ENCODE measurements around the gene ARHGAP15. TPM values are rescaled to one million over a fixed set of nuclear protein-coding genes. Genes with fewer than 3 reads are reported as not detected.

The ARHGAP15 gene
- polyA plus RNA-seq, 3 donors: 0.54 to 8.7 (median 5.6) TPM

- no peak overlapping the region for H3K27ac ChIP-seq (ENCODE audit: low read depth, low read length)
- WGBS, 3 donors: 41 to 73% (median 44%) methylated on average over 1 of the region's 1 CpG
These were observed 11.8 kb downstream of the ARHGAP15 start for GRCh38 chr2:143140864-143141661.

GRCh38 chr2:143142598-143142997 lies 13.4 kb downstream of the ARHGAP15 start:
- WGBS, 3 donors: 52 to 67% (median 63%) methylated on average over 2 of the region's 2 CpGs

GRCh38 chr2:143144813-143145455 lies 15.7 kb downstream of the ARHGAP15 start:
- 86 to 98% (median 90%) methylated on average over 3 of the region's 3 CpGs for WGBS, 3 donors
- no peak overlapping the region for H3K27ac ChIP-seq (ENCODE audit: low read depth, low read length)

More at GRCh38 chr2:143142598-143142997, 13.4 kb downstream of the ARHGAP15 start:
- H3K27ac ChIP-seq (ENCODE audit: low read depth, low read length): no peak overlapping the region

GRCh38 chr2:143146366-143146765 lies 17.1 kb downstream of the ARHGAP15 start:
- 62 to 86% (median 83%) methylated on average over 1 of the region's 1 CpG for WGBS, 3 donors

GRCh38 chr2:143146815-143147530 lies 17.8 kb downstream of the ARHGAP15 start:
- 65 to 77% (median 68%) methylated on average over 7 of the region's 7 CpGs for WGBS, 3 donors
- H3K27ac ChIP-seq (ENCODE audit: low read depth, low read length): no peak overlapping the region

More at GRCh38 chr2:143146366-143146765, 17.1 kb downstream of the ARHGAP15 start:
- no peak overlapping the region for H3K27ac ChIP-seq (ENCODE audit: low read depth, low read length)

GRCh38 chr2:143148011-143148410 lies 18.8 kb downstream of the ARHGAP15 start:
- no peak overlapping the region for H3K27ac ChIP-seq (ENCODE audit: low read depth, low read length)

GRCh38 chr2:143148757-143149156 lies 19.5 kb downstream of the ARHGAP15 start:
- no peak overlapping the region for H3K27ac ChIP-seq (ENCODE audit: low read depth, low read length)
- WGBS, 3 donors: 67 to 74% (median 74%) methylated on average over 5 of the region's 5 CpGs

GRCh38 chr2:143150287-143150686 lies 21.1 kb downstream of the ARHGAP15 start:
- no peak overlapping the region for H3K27ac ChIP-seq (ENCODE audit: low read depth, low read length)
- WGBS, 3 donors: 43 to 65% (median 54%) methylated on average over 4 of the region's 4 CpGs

- WGBS, 3 donors: 91 to 100% (median 97%) methylated on average over 1 of the region's 1 CpG
- no peak overlapping the region for H3K27ac ChIP-seq (ENCODE audit: low read depth, low read length)
These were observed 22.0 kb downstream of the ARHGAP15 start for GRCh38 chr2:143151111-143151752.

- no peak overlapping the region for H3K27ac ChIP-seq (ENCODE audit: low read depth, low read length)
- 67 to 82% (median 76%) methylated on average over 2 of the region's 2 CpGs for WGBS, 3 donors
These were observed 23.0 kb downstream of the ARHGAP15 start for GRCh38 chr2:143152219-143152618.

- H3K27ac ChIP-seq (ENCODE audit: low read depth, low read length): no peak overlapping the region
- 61 to 66% (median 62%) methylated on average over 3 of the region's 3 CpGs for WGBS, 3 donors
These were observed 23.4 kb downstream of the ARHGAP15 start for GRCh38 chr2:143152637-143153036.

GRCh38 chr2:143155661-143156060 lies 26.4 kb downstream of the ARHGAP15 start:
- H3K27ac ChIP-seq (ENCODE audit: low read depth, low read length): no peak overlapping the region

GRCh38 chr2:143157001-143157400 lies 27.8 kb downstream of the ARHGAP15 start:
- H3K27ac ChIP-seq (ENCODE audit: low read depth, low read length): no peak overlapping the region
- 89 to 91% (median 90%) methylated on average over 1 of the region's 1 CpG for WGBS, 3 donors

- WGBS, 3 donors: 66 to 80% (median 67%) methylated on average over 3 of the region's 3 CpGs
- H3K27ac ChIP-seq (ENCODE audit: low read depth, low read length): no peak overlapping the region
These were observed 28.2 kb downstream of the ARHGAP15 start for GRCh38 chr2:143157418-143157817.

GRCh38 chr2:143158098-143158497 lies 28.9 kb downstream of the ARHGAP15 start:
- WGBS, 3 donors: 46 to 79% (median 79%) methylated on average over 3 of the region's 3 CpGs
- H3K27ac ChIP-seq (ENCODE audit: low read depth, low read length): no peak overlapping the region

GRCh38 chr2:143158551-143159485 lies 29.6 kb downstream of the ARHGAP15 start:
- H3K27ac ChIP-seq (ENCODE audit: low read depth, low read length): no peak overlapping the region
- 51 to 65% (median 52%) methylated on average over 10 of the region's 10 CpGs for WGBS, 3 donors

- no peak overlapping the region for H3K27ac ChIP-seq (ENCODE audit: low read depth, low read length)
- 25 to 73% (median 66%) methylated on average over 2 of the region's 2 CpGs for WGBS, 3 donors
These were observed 30.2 kb downstream of the ARHGAP15 start for GRCh38 chr2:143159486-143159840.

Data from adipose tissue (tissue), 3 donors.